Measurements from ENCODE around the gene OARD1.

The OARD1 gene

DNA sequence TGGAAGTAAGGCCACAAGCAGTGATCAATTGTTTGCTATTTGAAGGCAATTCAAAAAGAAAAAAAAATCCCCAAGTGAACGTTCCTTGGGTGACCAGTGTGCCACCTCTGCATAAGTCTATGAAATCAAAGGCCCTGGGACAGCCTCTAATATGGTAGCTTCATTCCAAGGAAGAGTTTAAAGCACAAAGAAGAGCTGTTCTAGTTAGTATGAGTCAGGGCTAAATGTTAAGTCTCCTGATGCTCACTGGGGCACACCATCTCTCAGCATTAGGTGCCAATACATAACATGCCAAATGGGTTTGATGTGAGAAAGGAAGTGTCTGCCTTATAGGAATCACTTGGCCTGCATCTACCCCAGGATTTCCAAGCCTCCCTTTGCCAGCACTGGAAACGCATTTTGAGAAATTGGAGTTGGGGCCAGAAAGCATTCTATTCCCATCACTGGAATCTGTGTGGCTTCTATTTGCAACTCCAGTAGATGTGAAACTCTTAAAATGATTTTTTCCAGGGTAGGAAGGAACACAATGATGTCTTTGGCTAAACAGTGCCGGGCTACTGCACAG is 46.1 kb downstream of the OARD1 start:
- Histone ChIP-seq H3K9ac (ENCODE audit: low read length) (no peak overlapping the region), H3K27ac (ENCODE audit: low read depth, low read length) (no peak overlapping the region), H2AFZ (ENCODE audit: low read depth, low read length, severe bottlenecking) (no peak overlapping the region), H3K9me3 (ENCODE audit: insufficient read depth, low read length) (no peaks in the 10 kb centered on the region), H3K79me2 (ENCODE audit: insufficient read depth, low read length) (no peaks in the 10 kb centered on the region), H3K4me2 (ENCODE audit: low read depth, low read length, poor library complexity, severe bottlenecking) (no peak overlapping the region), H3K27me3 (ENCODE audit: low read length) (no peaks in the 10 kb centered on the region), H3K4me3 (ENCODE audit: insufficient read depth, low read length, poor library complexity, severe bottlenecking) (no peak overlapping the region), H4K20me1 (ENCODE audit: low read depth, low read length) (no peaks in the 10 kb centered on the region), H3K36me3 (ENCODE audit: low read length) (no peaks in the 10 kb centered on the region), H3F3A (ENCODE audit: insufficient read depth) (no peaks in the 10 kb centered on the region), H3K9me2 (replicated peaks; ENCODE audit: insufficient read depth, low read length) (no peaks in the 10 kb centered on the region)
- no peak for TF ChIP-seq EZH2phosphoT487 (conservative IDR thresholded peaks at IDR 0.05; ENCODE audit: low read length)
- TF ChIP-seq, protein P1, sequence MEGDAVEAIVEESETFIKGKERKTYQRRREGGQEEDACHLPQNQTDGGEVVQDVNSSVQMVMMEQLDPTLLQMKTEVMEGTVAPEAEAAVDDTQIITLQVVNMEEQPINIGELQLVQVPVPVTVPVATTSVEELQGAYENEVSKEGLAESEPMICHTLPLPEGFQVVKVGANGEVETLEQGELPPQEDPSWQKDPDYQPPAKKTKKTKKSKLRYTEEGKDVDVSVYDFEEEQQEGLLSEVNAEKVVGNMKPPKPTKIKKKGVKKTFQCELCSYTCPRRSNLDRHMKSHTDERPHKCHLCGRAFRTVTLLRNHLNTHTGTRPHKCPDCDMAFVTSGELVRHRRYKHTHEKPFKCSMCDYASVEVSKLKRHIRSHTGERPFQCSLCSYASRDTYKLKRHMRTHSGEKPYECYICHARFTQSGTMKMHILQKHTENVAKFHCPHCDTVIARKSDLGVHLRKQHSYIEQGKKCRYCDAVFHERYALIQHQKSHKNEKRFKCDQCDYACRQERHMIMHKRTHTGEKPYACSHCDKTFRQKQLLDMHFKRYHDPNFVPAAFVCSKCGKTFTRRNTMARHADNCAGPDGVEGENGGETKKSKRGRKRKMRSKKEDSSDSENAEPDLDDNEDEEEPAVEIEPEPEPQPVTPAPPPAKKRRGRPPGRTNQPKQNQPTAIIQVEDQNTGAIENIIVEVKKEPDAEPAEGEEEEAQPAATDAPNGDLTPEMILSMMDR (IDR thresholded peaks at IDR 0.05; ENCODE audit: insufficient read depth, low read length, poor library complexity, severe bottlenecking) = no peak

DNA sequence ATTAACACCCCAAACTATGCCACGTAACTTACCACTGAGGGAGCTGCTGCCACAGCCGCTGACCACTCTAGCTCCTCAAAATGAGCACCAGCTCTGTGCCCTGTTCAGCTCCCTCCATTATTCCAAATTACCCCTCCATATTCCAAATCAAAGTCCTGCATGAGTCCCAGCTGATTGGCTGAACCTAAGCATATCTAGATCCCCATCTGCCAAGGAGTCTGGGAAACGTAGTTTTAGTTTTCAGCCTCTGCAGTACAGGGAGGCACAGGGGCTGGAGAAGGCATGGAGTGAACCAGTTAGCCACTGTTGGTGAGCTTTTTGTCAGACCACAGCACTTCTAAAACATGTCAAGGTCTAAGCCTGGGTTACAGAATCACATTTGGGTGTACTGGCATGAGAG is 49.0 kb downstream of the OARD1 start:
- Histone ChIP-seq H3K9me2 (replicated peaks; ENCODE audit: insufficient read depth, low read length) (no peaks in the 10 kb centered on the region), H3K9ac (ENCODE audit: low read length) (no peak overlapping the region), H3K4me2 (ENCODE audit: low read depth, low read length, poor library complexity, severe bottlenecking) (no peak overlapping the region), H3K27ac (ENCODE audit: low read depth, low read length) (no peak overlapping the region), H3K36me3 (ENCODE audit: low read length) (no peaks in the 10 kb centered on the region), H3K4me3 (ENCODE audit: insufficient read depth, low read length, poor library complexity, severe bottlenecking) (no peak overlapping the region), H2AFZ (ENCODE audit: low read depth, low read length, severe bottlenecking) (no peak overlapping the region), H3K9me3 (ENCODE audit: insufficient read depth, low read length) (no peaks in the 10 kb centered on the region), H3K27me3 (ENCODE audit: low read length) (no peaks in the 10 kb centered on the region), H3K79me2 (ENCODE audit: insufficient read depth, low read length) (no peaks in the 10 kb centered on the region), H3F3A (ENCODE audit: insufficient read depth) (no peaks in the 10 kb centered on the region), H4K20me1 (ENCODE audit: low read depth, low read length) (no peaks in the 10 kb centered on the region)
- TF ChIP-seq EZH2phosphoT487 (conservative IDR thresholded peaks at IDR 0.05; ENCODE audit: low read length) = no peak
- TF ChIP-seq, protein P1 (IDR thresholded peaks at IDR 0.05; ENCODE audit: insufficient read depth, low read length, poor library complexity, severe bottlenecking) = no peak

DNA sequence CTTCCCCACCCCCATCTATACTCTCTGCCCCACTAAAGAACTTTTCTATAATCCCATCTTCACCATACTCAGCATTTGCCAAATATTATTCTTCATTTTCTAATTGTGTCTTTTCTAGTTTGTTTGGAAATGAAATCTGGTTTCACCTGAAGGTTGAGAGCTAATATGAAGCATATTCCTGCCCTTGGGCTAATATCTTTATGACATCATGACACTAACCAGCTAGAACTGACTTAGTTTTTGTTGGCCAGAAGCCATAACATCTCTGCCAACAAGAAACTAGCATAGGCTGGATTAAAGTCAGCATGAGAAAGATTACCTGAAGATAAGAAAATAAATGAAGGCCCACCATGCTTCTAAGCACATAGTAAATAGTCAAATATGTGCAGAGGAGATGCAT is 49.9 kb downstream of the OARD1 start:
- Histone ChIP-seq H3K27ac (ENCODE audit: low read depth, low read length) (no peak overlapping the region), H3K9ac (ENCODE audit: low read length) (no peak overlapping the region), H3K9me2 (replicated peaks; ENCODE audit: insufficient read depth, low read length) (no peaks in the 10 kb centered on the region), H3F3A (ENCODE audit: insufficient read depth) (no peaks in the 10 kb centered on the region), H3K27me3 (ENCODE audit: low read length) (no peaks in the 10 kb centered on the region), H3K4me2 (ENCODE audit: low read depth, low read length, poor library complexity, severe bottlenecking) (no peak overlapping the region), H2AFZ (ENCODE audit: low read depth, low read length, severe bottlenecking) (no peak overlapping the region), H3K36me3 (ENCODE audit: low read length) (no peaks in the 10 kb centered on the region), H3K9me3 (ENCODE audit: insufficient read depth, low read length) (no peaks in the 10 kb centered on the region), H3K4me3 (ENCODE audit: insufficient read depth, low read length, poor library complexity, severe bottlenecking) (no peak overlapping the region), H3K79me2 (ENCODE audit: insufficient read depth, low read length) (no peaks in the 10 kb centered on the region), H4K20me1 (ENCODE audit: low read depth, low read length) (no peaks in the 10 kb centered on the region)
- TF ChIP-seq, protein P1 (IDR thresholded peaks at IDR 0.05; ENCODE audit: insufficient read depth, low read length, poor library complexity, severe bottlenecking) = no peak
- TF ChIP-seq EZH2phosphoT487 (conservative IDR thresholded peaks at IDR 0.05; ENCODE audit: low read length) = no peak

All from SU-DHL-6 (cell line).